Fibroblast of villous mesenchyme (primary cell): ENCODE results near the gene LZTR1. TPM values are rescaled to one million over a fixed set of nuclear protein-coding genes. Genes with fewer than 3 reads are reported as not detected.
A peak's percentile ranks its signal among the peaks of the same experiment; 100 is the strongest.
"Not testable (repeated sequence)": the region's sequence is repeated elsewhere in the genome, so short reads cannot be mapped to it uniquely, and the experiment has no call there.

ENCODE experiments used
- DNase-seq: peaks from one replicate; pipeline ENCODE4 v3.0.0-alpha.2; 2010; ENCODE audit warnings: low read depth
- H3K4me3 ChIP-seq: 2 replicates; pipeline ENCODE4 v1.5.1; 2011; ENCODE audit warnings: low read depth, mild to moderate bottlenecking, low read length
- total RNA-seq: library from RNA; depleted of rRNA; stranded (reverse); fragments of >200 nt; gene quantifications from 2 replicates; pipeline ENCODE4 v1.2.3, GENCODE V29; 2012
- TF ChIP-seq, protein P1 (sequence below): IDR thresholded peaks from 2 replicates; pipeline ENCODE4 v1.5.1; 2012; ENCODE audit warnings: low read depth, mild to moderate bottlenecking, low read length; ENCODE audit not compliant: insufficient read depth

LZTR1 gene
- total RNA-seq, 1 donor: 60.9 TPM

DNA sequence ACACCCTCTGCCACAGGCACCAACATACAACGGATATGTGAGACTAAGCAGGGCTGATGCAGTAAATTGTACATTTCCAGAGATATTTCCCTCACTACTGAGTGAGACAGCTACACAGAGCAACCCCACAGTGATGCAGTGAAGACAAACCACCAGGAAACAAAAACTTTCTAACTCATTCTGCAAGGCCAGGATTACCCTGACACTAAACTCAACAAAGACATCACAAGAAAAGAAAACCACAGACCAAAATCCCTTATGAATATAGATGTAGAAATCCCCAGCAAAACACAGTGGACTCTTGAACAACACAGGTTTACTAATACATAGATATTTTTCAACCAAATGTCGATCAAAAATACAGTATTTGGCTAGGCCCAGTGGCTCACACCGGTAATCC, 51.8 kb downstream of the LZTR1 start:
- no peak overlapping the region for H3K4me3 ChIP-seq
- TF ChIP-seq, protein P1, sequence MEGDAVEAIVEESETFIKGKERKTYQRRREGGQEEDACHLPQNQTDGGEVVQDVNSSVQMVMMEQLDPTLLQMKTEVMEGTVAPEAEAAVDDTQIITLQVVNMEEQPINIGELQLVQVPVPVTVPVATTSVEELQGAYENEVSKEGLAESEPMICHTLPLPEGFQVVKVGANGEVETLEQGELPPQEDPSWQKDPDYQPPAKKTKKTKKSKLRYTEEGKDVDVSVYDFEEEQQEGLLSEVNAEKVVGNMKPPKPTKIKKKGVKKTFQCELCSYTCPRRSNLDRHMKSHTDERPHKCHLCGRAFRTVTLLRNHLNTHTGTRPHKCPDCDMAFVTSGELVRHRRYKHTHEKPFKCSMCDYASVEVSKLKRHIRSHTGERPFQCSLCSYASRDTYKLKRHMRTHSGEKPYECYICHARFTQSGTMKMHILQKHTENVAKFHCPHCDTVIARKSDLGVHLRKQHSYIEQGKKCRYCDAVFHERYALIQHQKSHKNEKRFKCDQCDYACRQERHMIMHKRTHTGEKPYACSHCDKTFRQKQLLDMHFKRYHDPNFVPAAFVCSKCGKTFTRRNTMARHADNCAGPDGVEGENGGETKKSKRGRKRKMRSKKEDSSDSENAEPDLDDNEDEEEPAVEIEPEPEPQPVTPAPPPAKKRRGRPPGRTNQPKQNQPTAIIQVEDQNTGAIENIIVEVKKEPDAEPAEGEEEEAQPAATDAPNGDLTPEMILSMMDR: no peak
- DNase-seq: no peak

DNA sequence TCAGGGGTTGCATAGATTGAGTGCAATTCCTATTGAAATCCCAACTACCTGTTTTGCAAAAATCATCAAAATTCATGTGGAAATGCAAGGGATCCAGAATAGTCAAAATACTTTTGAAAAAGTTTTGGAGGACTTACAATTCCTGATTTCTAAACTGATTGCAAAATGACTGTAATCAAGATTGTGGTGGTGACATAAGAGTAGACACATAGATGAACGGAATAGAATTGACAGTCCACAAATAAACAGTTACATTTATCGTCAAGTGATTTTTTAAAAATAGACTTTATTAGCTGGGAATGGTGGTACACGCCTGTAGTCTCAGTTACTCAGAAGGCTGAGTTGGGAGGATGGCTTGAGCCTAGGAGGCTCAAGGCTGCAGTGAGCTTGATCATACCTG, 52.9 kb downstream of the LZTR1 start:
- H3K4me3 ChIP-seq: no peak overlapping the region
- TF ChIP-seq, protein P1: no peak
- no peak for DNase-seq

DNA sequence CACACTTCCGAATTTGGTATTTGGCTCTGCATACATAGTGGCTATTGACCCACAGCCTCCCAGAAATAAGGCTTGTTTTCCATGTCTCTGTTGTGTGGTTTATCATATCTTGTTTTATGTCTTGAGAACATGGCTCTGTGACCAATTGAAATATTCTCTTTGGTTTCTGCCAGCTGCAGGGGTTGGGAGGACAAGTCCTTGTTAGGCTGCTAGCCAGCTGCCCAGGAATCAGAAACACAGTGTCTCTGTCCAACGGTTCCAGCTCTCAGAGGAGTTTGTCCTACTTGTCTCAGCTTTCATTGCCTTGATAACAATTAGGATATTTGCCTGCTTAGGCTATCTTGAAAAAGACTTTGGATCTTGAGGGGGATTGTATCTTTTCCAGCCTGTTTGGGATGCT, 56.3 kb downstream of the LZTR1 start:
- peak; percentile 81 for DNase-seq
- TF ChIP-seq, protein P1: no peak
- no peak overlapping the region for H3K4me3 ChIP-seq

DNA sequence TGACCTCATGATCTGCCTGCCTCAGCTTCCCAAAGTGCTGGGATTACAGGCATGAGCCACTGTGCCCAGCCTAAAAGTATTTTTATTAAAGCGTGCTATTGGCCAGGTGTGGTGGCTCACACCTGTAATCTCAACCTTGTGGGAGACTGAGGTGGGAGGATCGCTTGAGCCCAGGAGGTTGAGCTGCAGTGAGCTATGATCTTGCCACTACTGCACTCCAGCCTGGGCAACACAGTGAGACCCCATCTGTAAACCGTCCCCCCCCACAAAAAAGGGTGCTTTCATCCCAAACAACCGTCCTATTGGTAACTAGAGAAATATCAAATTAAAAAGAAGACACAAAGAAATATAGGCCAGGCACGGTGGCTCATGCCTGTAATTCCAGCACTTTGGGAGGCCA, 57.1 kb downstream of the LZTR1 start:
- not testable (repeated sequence) for DNase-seq, H3K4me3 ChIP-seq

DNA sequence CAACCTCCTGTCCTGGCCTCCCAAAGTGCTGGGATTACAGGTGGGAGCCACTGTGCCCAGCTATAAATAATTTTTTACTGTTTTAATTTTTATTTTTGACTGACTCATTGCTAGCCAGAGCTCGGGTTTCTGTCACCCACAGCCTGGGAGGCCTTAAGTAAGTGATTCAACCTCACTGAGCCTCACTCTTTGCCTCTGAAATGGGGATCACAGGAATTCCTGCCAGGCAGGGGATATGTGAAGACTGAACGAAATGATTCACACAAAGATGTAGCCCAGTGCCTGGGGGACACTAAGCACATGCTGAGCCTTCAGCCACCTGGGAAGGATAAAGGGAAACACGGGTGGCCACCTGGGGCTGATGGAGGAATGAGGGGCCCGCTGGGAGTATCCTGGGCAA, 59.8 kb downstream of the LZTR1 start:
- DNase-seq: peak; percentile 19
- H3K4me3 ChIP-seq: no peak overlapping the region

DNA sequence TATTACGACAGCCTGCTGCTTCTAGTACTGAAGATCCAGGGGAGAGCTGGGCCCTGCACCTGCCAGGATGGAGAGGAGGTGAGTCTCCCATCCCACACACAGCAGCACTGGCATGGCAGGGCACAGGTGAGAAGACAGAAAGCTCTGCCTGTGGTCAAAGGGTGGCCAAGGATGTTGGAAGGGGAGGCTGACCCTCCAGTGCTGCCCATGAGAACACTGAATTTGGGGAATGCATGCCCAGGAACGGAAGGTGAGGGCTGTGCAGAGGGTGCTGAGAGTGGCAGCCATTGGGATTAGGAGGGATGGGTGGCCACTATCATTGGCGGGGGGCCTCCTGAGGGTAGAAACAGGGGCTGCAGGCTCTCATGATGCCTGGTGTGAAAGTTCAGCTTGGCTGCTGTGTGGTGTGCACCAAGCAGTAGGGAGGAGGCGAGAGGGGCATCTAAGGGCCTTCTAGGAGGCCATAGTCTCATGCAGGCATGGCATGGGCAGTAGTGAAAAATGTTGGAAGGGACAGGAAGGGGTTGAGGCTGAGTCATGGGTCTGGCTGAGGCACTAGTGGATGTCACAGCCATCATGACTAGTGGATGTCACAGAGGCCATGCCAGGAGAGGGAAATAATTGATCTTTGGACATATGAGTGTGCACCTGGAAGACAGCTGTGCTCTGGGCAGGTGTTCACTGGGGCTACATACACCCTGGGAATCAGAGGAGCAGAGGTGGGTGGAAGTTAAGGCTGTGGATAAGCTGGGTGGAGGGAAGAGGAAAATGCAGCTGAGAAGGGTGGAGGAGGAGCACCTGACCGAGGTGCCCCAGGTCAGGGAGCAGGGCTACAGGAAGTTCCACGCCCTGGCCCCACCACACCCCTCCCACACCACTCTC, 61.1 kb downstream of the LZTR1 start:
- DNase-seq: no peak
- TF ChIP-seq, protein P1: no peak
- no peak overlapping the region for H3K4me3 ChIP-seq

More for the DNA sequence above, 59.8 kb downstream of the LZTR1 start:
- TF ChIP-seq, protein P1: no peak

DNA sequence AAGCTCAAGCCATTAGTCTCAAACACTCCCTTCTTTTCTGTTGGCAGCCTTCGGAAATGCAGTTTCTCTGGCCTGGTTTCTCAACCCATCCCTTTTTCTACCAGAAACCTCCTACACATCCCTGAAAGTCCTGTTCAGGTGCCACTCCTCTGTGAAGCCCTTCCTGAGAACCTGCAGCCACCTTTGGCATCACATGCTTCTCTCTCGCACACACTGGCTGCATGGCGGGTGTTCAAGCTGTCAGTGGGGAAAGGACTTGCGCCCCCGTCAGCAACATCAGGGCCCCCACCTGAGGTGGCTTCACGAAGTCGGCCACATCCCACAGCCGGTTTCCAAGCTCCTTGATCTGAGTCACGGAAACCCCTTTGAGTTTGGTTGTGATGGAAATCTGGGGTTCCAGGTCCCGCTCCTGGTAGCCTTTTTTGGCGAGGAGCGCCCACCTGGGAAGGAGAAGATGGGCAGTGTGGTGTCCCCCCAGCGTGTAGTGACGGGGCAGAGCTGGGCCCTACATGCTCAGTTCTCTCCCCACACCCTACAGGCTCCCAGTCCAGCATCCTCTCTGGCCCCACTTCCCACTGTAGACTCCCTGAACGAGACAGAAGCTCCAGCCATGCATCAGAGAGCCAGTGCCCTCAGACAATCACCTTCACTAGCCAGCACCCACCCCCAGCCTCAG, 61.9 kb downstream of the LZTR1 start:
- TF ChIP-seq, protein P1: no peak
- no peak for DNase-seq
- H3K4me3 ChIP-seq: peak overlapping the region; percentile 38
